Caco-2 (cell line): ENCODE results near the gene C3orf18. TPM values are rescaled to one million over a fixed set of nuclear protein-coding genes. Genes with fewer than 3 reads are reported as not detected.

ENCODE experiments used
- BruUV-seq: library from RNA; stranded (reverse); fragments of 400-500 nt; replicated peaks from 2 replicates; lab custom pipeline; 2021; lab: Mats Ljungman, UMichigan
- CTCF ChIA-PET: fragments of 300-600 bp; sonication (Branson Sonifier 250); formaldehyde crosslinking; loops from one replicate; lab custom pipeline; 2022; ENCODE audit warnings: antibody characterized with exemption; lab: Charles Lee
- POLR2A ChIA-PET: fragments of 300-600 bp; sonication (Branson Sonifier 250); formaldehyde crosslinking; loops from one replicate; lab custom pipeline; 2022; ENCODE audit warnings: antibody characterized with exemption; lab: Charles Lee
- DNase-seq, 2 experiments: peaks; one replicate each; pipeline versions ENCODE4 v3.0.0 to v3.0.0-alpha.2; 2020 to 2022
- H3K27me3 ChIP-seq: replicated peaks from 2 replicates; pipeline ENCODE4 v1.6.0; 2011; ENCODE audit warnings: low read length; ENCODE audit not compliant: control insufficient read depth, insufficient read depth
- H3K36me3 ChIP-seq: 2 replicates; pipeline ENCODE4 v1.5.1; 2011; ENCODE audit warnings: low read length; ENCODE audit not compliant: control insufficient read depth, insufficient read depth
- H3K4me1 ChIP-seq: fragments of 250-450 bp; sonication (Bioruptor Pico); 2 replicates; pipeline ENCODE4 v1.5.1; 2020; ENCODE audit warnings: mild to moderate bottlenecking
- H3K4me3 ChIP-seq: 2 replicates; pipeline ENCODE4 v1.5.1; 2011; ENCODE audit warnings: low read depth, mild to moderate bottlenecking, control low read depth, low read length
- H3K9me3 ChIP-seq: fragments of 250-450 bp; sonication (Bioruptor Pico); 2 replicates; pipeline ENCODE4 v1.5.1; 2020; ENCODE audit warnings: mild to moderate bottlenecking, moderate library complexity
- H3K27ac Mint-ChIP-seq: one replicate; pipeline ENCODE4 v1.8.0; 2022; ENCODE audit warnings: mixed read lengths; ENCODE audit not compliant: unreplicated experiment
- H3K27me3 Mint-ChIP-seq: one replicate; pipeline ENCODE4 v1.8.0; 2022; ENCODE audit warnings: mixed read lengths; ENCODE audit not compliant: insufficient read depth, unreplicated experiment
- H3K36me3 Mint-ChIP-seq: one replicate; pipeline ENCODE4 v1.8.0; 2022; ENCODE audit warnings: mild to moderate bottlenecking, mixed read lengths; ENCODE audit not compliant: insufficient read depth, unreplicated experiment
- H3K4me1 Mint-ChIP-seq: one replicate; pipeline ENCODE4 v1.8.0; 2022; ENCODE audit warnings: low read depth, mixed read lengths; ENCODE audit not compliant: unreplicated experiment
- H3K4me3 Mint-ChIP-seq: one replicate; pipeline ENCODE4 v1.8.0; 2022; ENCODE audit warnings: mild to moderate bottlenecking, moderate library complexity, mixed read lengths; ENCODE audit not compliant: unreplicated experiment
- H3K9me3 Mint-ChIP-seq: one replicate; pipeline ENCODE4 v1.8.0; 2022; ENCODE audit warnings: mixed read lengths; ENCODE audit not compliant: unreplicated experiment
- CTCF ChIP-seq, 2 experiments: fragments of 200-600 bp in 1 of 2; IDR thresholded peaks; 1 replicate in 1 of 2; 2 replicates in 1 of 2; pipeline versions ENCODE4 v1.5.1 to v1.8.0; 2011 to 2022; ENCODE audit warnings: antibody characterized with exemption in 1 of 2, control low read depth in 1 of 2, inconsistent platforms in 1 of 2, low read depth in 1 of 2, low read length in 1 of 2, mild to moderate bottlenecking in 1 of 2, moderate library complexity in 1 of 2; ENCODE audit not compliant: insufficient read depth in 1 of 2, severe bottlenecking in 1 of 2, unreplicated experiment in 1 of 2
- intact Hi-C: fragments of 100-400 bp; cut with micrococcal nuclease; formaldehyde crosslinking; loops from one replicate; pipeline ENCODE4 v1.10.0; 2022; ENCODE audit not compliant: unreplicated experiment
- total RNA-seq: library from RNA; stranded (reverse); gene quantifications from 2 replicates; pipeline ENCODE4 v1.2.3, GENCODE V29; 2022

The C3orf18 gene
- total RNA-seq, 1 experiment from 2014 or later = 2.1 TPM

GRCh38 chr3:50524746-50525145, 42.8 kb downstream of the C3orf18 start:
- ChIA-PET POLR2A (no interaction called here), CTCF (no interaction called here)
- no peak for DNase-seq
- no peaks in the 10 kb centered on the region for H3K4me1 Mint-ChIP-seq
- no peak for TF ChIP-seq CTCF (IDR thresholded peaks at IDR 0.05; ENCODE audit: insufficient read depth in 1 of 2, low read depth in 1 of 2, low read length in 1 of 2, severe bottlenecking in 1 of 2, unreplicated experiment in 1 of 2)
- no TSS peak for BruUV-seq
- no peaks in the 10 kb centered on the region; the same call in 1 of the 2 replicates for H3K27me3 ChIP-seq
- no peak overlapping the region for H3K4me3 ChIP-seq
- H3K9me3 Mint-ChIP-seq = no peaks in the 10 kb centered on the region
- no peaks in the 10 kb centered on the region for H3K36me3 ChIP-seq
- no peak overlapping the region for H3K4me3 Mint-ChIP-seq
- peaks cover 13% of the 10 kb centered on the region for H3K27me3 Mint-ChIP-seq
- peaks cover under 1% of the 10 kb centered on the region; the same call in 1 of the 2 replicates for H3K4me1 ChIP-seq
- no peaks in the 10 kb centered on the region for H3K36me3 Mint-ChIP-seq
- no peaks in the 10 kb centered on the region for H3K9me3 ChIP-seq
- no peak overlapping the region for H3K27ac Mint-ChIP-seq
- intact Hi-C loops = no loop called here

DNA sequence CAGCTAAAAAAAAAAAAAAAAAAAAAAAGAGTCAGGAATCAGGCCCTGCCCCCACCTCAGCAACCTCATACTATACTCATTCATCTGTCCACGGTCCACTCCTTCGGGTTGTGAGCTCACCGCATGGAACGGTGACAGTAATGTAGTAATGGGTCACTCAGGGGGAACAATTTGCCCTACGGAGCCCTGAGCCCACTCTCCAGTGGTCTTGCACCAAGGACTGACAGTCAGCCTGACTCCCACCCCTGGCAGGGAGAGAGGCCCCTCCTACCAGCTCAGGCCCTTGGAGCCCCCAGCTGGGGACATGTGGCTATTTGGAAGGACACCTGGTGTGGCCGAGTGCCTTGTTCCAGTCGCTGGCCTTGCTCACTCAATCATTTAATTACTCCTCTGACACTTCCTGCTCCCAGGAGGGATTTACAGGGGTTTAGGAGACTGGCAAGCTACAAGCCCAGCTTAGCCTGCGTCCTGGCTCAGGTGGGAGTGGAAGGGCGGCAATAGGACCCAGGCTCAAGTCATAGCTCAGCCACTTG, 44.2 kb downstream of the C3orf18 start:
- H3K36me3 ChIP-seq = no peaks in the 10 kb centered on the region
- intact Hi-C loops = no loop called here
- no peak overlapping the region for H3K4me3 ChIP-seq
- no peaks in the 10 kb centered on the region; the same call in none of the 2 replicates for H3K27me3 ChIP-seq
- DNase-seq = no peak
- ChIA-PET CTCF (interaction anchor here (0.6 to 1.3 kb wide), 2 partner anchors 19 to 668 kb away, joined by 4 to 6 read pairs; no protein-coding TSS in a partner anchor), POLR2A (no interaction called here)
- Mint-ChIP-seq H3K4me1 (no peaks in the 10 kb centered on the region), H3K9me3 (no peaks in the 10 kb centered on the region), H3K36me3 (no peaks in the 10 kb centered on the region), H3K4me3 (no peak overlapping the region), H3K27ac (no peak overlapping the region), H3K27me3 (peaks cover 4% of the 10 kb centered on the region)
- 0 out of 2 replicates have a peak, but pooled peaks cover 3% of the 10 kb centered on the region for H3K4me1 ChIP-seq
- no peaks in the 10 kb centered on the region for H3K9me3 ChIP-seq
- BruUV-seq = no TSS peak
- TF ChIP-seq CTCF (IDR thresholded peaks at IDR 0.05; ENCODE audit: insufficient read depth in 1 of 2, low read depth in 1 of 2, low read length in 1 of 2, severe bottlenecking in 1 of 2, unreplicated experiment in 1 of 2) = no peak

GRCh38 chr3:50521572-50521971, 46.0 kb downstream of the C3orf18 start:
- Histone ChIP-seq H3K4me1 (0 out of 2 replicates have a peak, but pooled peaks cover 3% of the 10 kb centered on the region), H3K9me3 (no peaks in the 10 kb centered on the region), H3K27me3 (no peaks in the 10 kb centered on the region; the same call in none of the 2 replicates), H3K36me3 (no peaks in the 10 kb centered on the region), H3K4me3 (no peak overlapping the region)
- ChIA-PET CTCF (interaction anchor here (0.7 to 1.4 kb wide), 2 partner anchors 21 to 785 kb away, joined by 3 to 5 read pairs; no protein-coding TSS in a partner anchor), POLR2A (no interaction called here)
- no TSS peak for BruUV-seq
- intact Hi-C loops = no loop called here
- Mint-ChIP-seq H3K36me3 (no peaks in the 10 kb centered on the region), H3K9me3 (no peaks in the 10 kb centered on the region), H3K27ac (no peak overlapping the region), H3K4me1 (no peaks in the 10 kb centered on the region), H3K27me3 (peaks cover 4% of the 10 kb centered on the region), H3K4me3 (no peak overlapping the region)
- TF ChIP-seq CTCF (IDR thresholded peaks at IDR 0.05; ENCODE audit: insufficient read depth in 1 of 2, low read depth in 1 of 2, low read length in 1 of 2, severe bottlenecking in 1 of 2, unreplicated experiment in 1 of 2) = no peak
- DNase-seq = no peak
